22Rv1 (cell line): ENCODE data around the gene DDX17.
A peak's percentile ranks its signal among the peaks of the same experiment; 100 is the strongest.
"Not testable (repeated sequence)": the region's sequence is repeated elsewhere in the genome, so short reads cannot be mapped to it uniquely, and the experiment has no call there.

ENCODE experiments used
- H3K27ac ChIP-seq: fragments of 450-650 bp; 2 replicates; pipeline ENCODE4 v1.5.1; 2017
- ZFX ChIP-seq: fragments of 450-650 bp; IDR thresholded peaks from 2 replicates; pipeline ENCODE4 v1.6.1; 2017; ENCODE audit warnings: antibody characterized with exemption, borderline replicate concordance
- TF ChIP-seq, protein P1 (sequence below): fragments of 450-650 bp; IDR thresholded peaks from 2 replicates; pipeline ENCODE4 v1.5.1; 2017; ENCODE audit warnings: mild to moderate bottlenecking

The DDX17 gene

DNA sequence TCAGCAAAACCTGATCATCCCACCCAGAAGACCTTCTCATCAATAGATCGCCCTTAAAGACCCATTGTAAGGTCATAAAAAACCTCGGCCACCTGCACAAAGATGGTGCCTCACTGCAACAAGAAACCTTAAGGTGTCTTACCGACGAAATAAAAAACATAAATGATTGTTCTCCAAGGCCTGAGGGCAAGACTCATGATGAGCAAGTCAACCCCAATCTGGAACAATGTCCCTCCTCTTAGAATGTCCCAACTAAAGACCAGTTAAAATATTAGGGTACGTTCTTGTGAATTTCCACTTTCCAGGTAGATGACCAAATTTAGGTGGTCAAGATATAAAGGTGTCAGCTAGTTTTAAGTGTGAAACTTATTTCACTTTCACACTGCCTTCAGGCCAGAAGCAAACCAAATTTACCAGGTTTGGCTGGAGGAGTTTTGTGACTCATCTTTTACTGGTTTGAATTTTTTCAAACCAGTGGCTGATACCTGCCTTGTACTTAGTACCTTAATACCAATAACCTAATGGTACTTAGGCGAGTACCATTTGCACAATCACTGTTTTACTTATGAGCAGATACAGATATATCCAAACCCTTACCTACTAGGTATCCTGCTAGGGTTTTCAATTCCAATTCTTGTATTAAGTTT is 23.3 kb downstream of the DDX17 start:
- no peak for TF ChIP-seq ZFX
- TF ChIP-seq, protein P1, sequence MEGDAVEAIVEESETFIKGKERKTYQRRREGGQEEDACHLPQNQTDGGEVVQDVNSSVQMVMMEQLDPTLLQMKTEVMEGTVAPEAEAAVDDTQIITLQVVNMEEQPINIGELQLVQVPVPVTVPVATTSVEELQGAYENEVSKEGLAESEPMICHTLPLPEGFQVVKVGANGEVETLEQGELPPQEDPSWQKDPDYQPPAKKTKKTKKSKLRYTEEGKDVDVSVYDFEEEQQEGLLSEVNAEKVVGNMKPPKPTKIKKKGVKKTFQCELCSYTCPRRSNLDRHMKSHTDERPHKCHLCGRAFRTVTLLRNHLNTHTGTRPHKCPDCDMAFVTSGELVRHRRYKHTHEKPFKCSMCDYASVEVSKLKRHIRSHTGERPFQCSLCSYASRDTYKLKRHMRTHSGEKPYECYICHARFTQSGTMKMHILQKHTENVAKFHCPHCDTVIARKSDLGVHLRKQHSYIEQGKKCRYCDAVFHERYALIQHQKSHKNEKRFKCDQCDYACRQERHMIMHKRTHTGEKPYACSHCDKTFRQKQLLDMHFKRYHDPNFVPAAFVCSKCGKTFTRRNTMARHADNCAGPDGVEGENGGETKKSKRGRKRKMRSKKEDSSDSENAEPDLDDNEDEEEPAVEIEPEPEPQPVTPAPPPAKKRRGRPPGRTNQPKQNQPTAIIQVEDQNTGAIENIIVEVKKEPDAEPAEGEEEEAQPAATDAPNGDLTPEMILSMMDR, result no peak
- H3K27ac ChIP-seq, result peak overlapping the region; percentile 13; the same call in 1 of the 2 replicates

DNA sequence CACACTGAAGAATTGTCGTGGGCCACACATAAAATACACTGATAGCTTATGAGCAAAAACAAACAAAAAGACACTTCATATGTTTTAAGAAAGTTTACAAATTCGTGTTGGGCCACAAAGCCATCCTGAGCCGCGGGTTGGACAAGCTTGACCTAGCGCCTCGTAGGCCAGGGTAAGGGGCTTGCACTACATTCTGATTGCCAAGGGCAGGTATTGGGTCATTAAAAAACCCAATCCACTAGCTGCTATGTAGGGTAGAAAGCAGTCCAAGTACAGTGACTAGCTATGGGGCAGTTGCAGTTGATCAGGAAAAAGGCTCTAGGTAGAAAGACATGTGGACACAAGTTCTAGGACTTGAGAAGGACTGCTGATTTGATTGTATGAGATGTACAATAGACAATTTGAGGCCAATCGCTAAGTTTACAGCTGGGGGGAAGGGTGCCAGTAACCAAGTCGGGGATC is 24.2 kb downstream of the DDX17 start:
- TF ChIP-seq, protein P1, result no peak
- no peak for TF ChIP-seq ZFX
- peak overlapping the region; percentile 13; the same call in 1 of the 2 replicates for H3K27ac ChIP-seq

DNA sequence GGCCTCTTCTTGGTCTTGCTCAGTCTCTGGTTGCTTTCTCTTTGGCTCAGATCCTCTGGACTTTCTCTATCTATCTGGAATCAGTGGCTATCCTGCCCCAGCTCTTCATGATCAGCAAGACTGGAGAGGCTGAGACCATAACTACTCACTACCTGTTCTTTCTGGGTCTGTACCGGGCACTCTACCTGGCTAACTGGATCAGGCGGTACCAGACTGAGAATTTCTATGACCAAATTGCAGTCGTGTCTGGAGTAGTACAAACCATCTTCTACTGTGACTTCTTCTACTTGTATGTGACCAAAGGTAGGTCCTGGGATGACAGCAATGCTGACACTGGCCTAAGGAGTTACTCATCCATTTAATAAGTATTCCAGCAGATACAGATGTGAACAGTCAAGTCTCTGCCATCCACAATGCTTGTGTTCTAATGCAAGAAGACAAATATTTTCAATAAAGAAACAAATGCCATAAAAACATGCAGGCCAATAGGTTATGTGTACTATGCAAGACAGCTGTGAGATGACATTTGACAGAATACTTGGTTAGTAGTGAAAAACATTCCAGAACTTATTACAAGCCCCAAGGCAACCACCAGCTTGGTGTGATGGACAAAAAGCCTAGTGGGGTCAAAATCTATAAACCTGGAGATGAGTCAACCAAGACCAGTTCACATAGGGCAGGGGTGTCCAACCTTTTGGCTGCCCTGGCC is 24.8 kb downstream of the DDX17 start:
- peak overlapping the region; percentile 13; the same call in 1 of the 2 replicates for H3K27ac ChIP-seq
- TF ChIP-seq, protein P1, result no peak
- TF ChIP-seq ZFX, result no peak

DNA sequence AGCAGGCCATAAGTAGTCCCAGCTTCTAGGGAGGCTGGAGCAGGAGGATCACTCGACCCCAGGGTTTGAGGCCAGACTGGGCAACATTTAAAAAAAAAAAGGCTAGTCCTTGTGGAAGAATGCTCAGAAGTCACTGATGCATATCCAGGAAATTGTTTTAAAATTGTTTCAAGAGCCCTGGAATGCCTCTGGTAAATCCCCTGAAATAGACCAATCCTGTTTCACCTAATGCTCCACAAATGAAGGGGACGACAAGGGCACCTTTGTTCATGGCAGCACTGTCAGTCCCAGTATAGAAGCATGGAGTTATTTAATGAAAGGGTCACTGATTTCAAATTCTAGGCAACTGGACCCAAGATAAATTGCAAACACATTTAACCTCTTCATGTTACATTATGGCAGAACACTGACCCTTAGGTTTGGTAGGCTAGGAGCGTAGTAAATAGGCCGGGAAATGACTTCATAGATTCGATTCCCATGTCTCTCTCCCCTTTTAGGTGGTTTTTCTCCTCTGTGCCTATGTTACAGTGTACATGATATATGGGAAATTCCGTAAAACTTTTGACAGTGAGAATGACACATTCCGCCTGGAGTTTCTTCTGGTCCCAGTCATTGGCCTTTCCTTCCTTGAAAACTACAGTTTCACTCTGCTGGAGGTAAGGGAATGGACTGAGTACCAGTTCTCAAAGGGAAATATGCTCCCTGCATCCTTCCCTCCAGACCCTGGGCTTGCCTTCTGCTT is 26.8 kb downstream of the DDX17 start:
- TF ChIP-seq ZFX, result no peak
- no peak overlapping the region; the same call in 1 of the 2 replicates for H3K27ac ChIP-seq

DNA sequence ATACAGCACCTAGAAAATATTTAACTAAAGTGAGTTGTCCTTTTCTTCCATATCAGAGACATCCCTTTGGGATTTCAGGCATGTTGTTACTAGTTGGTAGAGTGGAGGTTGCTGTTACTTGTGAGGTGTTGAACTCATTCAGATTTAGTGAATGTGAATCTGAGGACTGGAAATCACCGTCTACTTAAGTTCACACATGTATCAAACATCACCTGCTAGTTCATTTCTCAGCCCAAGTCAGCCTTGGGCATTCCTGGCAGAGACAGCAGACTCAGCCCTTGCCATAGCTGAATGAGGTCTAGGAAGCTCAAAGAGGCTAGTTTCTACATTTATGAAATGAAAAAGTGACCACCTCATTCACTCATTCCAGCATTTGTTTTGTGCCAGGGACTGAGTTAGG is 28.5 kb downstream of the DDX17 start:
- H3K27ac ChIP-seq, result no peak overlapping the region
- TF ChIP-seq, protein P1, result no peak
- TF ChIP-seq ZFX, result no peak

DNA sequence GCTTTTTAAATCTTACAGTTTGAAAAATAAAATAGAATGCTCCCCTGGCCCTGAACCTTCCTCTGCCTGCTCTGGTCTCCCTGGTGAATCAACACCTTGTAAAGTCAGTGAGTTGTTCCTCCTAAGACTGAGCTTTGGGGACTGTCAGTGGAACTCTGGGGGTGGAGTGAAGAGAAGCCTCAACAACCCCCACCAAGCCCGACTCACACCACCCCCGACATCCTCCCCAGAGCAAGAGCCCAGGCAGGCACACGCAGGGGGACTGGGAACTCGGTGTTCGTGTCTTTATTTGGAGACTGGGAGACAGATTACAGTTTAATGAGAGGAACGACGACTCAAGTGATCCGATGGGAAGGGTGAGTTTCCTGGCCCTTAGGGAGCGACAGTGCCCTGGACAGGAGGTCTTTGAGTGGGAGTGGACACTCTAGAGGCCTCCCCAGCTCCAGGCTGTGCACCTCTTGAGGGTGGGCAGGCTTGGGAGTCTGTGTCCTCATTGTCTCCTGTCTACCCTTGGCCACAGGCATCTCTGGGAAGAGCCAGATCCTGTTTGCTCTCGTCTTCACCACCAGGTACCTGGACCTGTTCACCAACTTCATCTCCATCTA is 32.0 kb downstream of the DDX17 start:
- H3K27ac ChIP-seq, result no peak overlapping the region
- TF ChIP-seq, protein P1, result no peak
- TF ChIP-seq ZFX, result no peak

DNA sequence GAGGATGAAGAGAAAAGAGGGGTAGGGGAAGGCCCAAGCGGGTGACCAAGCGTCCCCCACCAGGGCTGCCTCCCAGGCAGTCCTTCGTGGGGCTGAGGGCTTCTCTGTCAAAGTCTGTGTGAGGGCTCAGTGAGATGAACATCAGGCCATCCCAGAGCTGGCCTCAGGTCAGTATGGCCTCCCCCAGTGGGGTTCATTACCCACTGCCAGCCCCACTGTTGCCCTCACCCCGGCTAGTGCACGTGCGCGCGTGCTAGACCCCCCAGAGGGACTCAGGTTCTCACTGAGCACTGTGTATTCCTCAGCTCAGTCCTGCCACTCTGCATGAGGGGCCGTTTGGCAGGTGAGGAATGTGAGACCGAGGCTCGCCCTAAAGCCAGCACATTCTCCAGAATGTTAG is 34.9 kb downstream of the DDX17 start:
- no peak for TF ChIP-seq ZFX
- TF ChIP-seq, protein P1, result no peak

DNA sequence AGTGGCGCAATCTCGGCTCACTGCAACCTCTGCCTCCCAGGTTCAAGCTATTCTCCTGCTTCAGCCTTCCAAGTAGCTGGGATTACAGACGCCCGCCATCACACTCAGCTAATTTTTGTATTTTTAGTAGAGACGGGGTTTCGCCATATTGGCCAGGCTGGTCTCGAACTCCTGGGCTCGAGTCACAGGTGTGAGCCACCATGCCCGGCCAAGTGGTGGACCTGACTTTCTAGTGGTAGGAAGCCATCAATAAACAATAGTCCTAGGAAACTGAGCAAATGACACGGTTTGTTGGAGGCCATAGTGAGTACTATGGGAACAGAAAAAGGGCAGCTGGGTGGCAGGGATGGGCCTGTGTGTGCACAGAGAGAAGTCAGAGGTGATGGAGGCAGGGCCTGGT is 35.9 kb downstream of the DDX17 start:
- not testable (repeated sequence) for H3K27ac ChIP-seq

More for the DNA sequence above, 34.9 kb downstream of the DDX17 start:
- H3K27ac ChIP-seq, result no peak overlapping the region
